Stimulated activated CD4-positive, alpha-beta T cell treated with anti-CD3 and anti-CD28 coated beads, Interleukin-4, amount 100 ng/mL, for 1 hour (primary cell): ENCODE data around the gene KIAA1217.
"Not testable (repeated sequence)": the region's sequence is repeated elsewhere in the genome, so short reads cannot be mapped to it uniquely, and the experiment has no call there.

Experiments used
- DNase-seq: peaks from one replicate; pipeline ENCODE4 v3.0.0-alpha.2; 2020

KIAA1217 gene

GRCh38 chr10:24303522-24304310 is 94.8 kb downstream of the KIAA1217 start:
- DNase-seq: no peak

GRCh38 chr10:24305551-24306506 is 96.9 kb downstream of the KIAA1217 start:
- DNase-seq: no peak

- no peak for DNase-seq
Observed at GRCh38 chr10:24306507-24306875, 97.6 kb downstream of the KIAA1217 start.

GRCh38 chr10:24307116-24307515 is 98.2 kb downstream of the KIAA1217 start:
- no peak for DNase-seq

GRCh38 chr10:24307696-24308485 is 99.0 kb downstream of the KIAA1217 start:
- no peak for DNase-seq

GRCh38 chr10:24310104-24310503 is 101.2 kb downstream of the KIAA1217 start:
- no peak for DNase-seq

GRCh38 chr10:24311888-24312287 is 103.0 kb downstream of the KIAA1217 start:
- DNase-seq: no peak

- DNase-seq: no peak
Observed at GRCh38 chr10:24313283-24313682, 104.3 kb downstream of the KIAA1217 start.

GRCh38 chr10:24315211-24315610 is 106.3 kb downstream of the KIAA1217 start:
- DNase-seq: no peak

GRCh38 chr10:24318517-24318916 is 109.6 kb downstream of the KIAA1217 start:
- no peak for DNase-seq

- DNase-seq: no peak
Observed at GRCh38 chr10:24320373-24320772, 111.4 kb downstream of the KIAA1217 start.

GRCh38 chr10:24324651-24325050 is 115.7 kb downstream of the KIAA1217 start:
- DNase-seq: no peak

GRCh38 chr10:24331457-24331856 is 122.5 kb downstream of the KIAA1217 start:
- no peak for DNase-seq

GRCh38 chr10:24333736-24334135 is 124.8 kb downstream of the KIAA1217 start:
- DNase-seq: no peak

GRCh38 chr10:24334279-24334939 is 125.5 kb downstream of the KIAA1217 start:
- no peak for DNase-seq

- not testable (repeated sequence) for DNase-seq
Observed at GRCh38 chr10:24337723-24338122, 128.8 kb downstream of the KIAA1217 start.

- no peak for DNase-seq
Observed at GRCh38 chr10:24339387-24339786, 130.4 kb downstream of the KIAA1217 start.

- DNase-seq: no peak
Observed at GRCh38 chr10:24340446-24340845, 131.5 kb downstream of the KIAA1217 start.

GRCh38 chr10:24340883-24341282 is 131.9 kb downstream of the KIAA1217 start:
- no peak for DNase-seq

- no peak for DNase-seq
Observed at GRCh38 chr10:24341371-24341770, 132.4 kb downstream of the KIAA1217 start.

- DNase-seq: no peak
Observed at GRCh38 chr10:24341897-24342296, 133.0 kb downstream of the KIAA1217 start.

GRCh38 chr10:24343686-24344085 is 134.7 kb downstream of the KIAA1217 start:
- DNase-seq: no peak
